ENCODE data around the gene KCNG4. TPM values are rescaled to one million over a fixed set of nuclear protein-coding genes. Genes with fewer than 3 reads are reported as not detected.
"Not testable (repeated sequence)": the region's sequence is repeated elsewhere in the genome, so short reads cannot be mapped to it uniquely, and the experiment has no call there.

The KCNG4 gene
- total RNA-seq, 1 donor, result not detected

DNA sequence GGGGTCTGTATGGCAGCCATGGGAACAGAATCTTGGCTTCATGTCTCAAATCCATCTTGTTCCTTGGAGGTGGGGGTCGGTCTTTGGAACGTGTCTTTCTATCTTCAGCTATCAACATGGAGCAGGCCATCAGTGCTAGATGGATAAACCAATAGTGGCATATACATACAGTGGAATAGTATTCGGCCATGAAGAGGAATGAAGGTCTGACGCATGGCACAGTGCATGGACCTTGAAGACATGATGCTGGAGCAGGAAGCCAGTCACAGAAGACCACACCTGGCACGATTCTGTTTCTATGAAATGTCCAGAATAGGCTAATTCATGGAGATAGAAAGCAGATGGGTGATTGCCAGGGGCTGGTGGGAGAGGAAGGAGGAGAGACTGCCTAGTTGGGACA is 7.8 kb downstream of the KCNG4 start:
- Histone ChIP-seq H3K4me1 (ENCODE audit: insufficient read depth, low read length) (no peaks in the 10 kb centered on the region), H3K4me3 (ENCODE audit: low read length) (no peak overlapping the region), H3K9me3 (ENCODE audit: low read depth, low read length) (no peaks in the 10 kb centered on the region), H3K27me3 (ENCODE audit: insufficient read depth, low read length) (no peaks in the 10 kb centered on the region)

DNA sequence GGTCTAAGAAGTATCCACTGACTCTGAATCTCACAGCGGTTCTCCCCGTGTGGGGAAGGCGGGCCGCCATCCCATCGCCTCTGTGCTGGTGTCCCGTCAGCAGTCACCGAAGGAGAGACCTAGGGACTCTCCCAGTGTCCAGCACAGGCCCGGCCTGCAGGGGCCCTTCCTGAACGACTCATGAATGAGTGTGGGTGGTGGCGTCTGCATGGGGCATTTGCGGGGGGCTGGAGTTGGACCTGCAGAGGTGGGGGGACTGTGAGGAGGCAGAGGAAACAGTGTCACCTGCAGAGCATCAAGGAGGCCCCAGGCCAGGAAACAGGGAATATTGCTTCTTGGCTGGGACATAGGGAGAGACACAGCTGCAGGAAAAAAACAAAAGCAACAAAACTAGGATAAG is 10.3 kb downstream of the KCNG4 start:
- H3K27me3 ChIP-seq (ENCODE audit: insufficient read depth, low read length), result no peaks in the 10 kb centered on the region
- H3K9me3 ChIP-seq (ENCODE audit: low read depth, low read length), result no peaks in the 10 kb centered on the region
- no peaks in the 10 kb centered on the region for H3K4me1 ChIP-seq (ENCODE audit: insufficient read depth, low read length)
- H3K4me3 ChIP-seq (ENCODE audit: low read length), result no peak overlapping the region

DNA sequence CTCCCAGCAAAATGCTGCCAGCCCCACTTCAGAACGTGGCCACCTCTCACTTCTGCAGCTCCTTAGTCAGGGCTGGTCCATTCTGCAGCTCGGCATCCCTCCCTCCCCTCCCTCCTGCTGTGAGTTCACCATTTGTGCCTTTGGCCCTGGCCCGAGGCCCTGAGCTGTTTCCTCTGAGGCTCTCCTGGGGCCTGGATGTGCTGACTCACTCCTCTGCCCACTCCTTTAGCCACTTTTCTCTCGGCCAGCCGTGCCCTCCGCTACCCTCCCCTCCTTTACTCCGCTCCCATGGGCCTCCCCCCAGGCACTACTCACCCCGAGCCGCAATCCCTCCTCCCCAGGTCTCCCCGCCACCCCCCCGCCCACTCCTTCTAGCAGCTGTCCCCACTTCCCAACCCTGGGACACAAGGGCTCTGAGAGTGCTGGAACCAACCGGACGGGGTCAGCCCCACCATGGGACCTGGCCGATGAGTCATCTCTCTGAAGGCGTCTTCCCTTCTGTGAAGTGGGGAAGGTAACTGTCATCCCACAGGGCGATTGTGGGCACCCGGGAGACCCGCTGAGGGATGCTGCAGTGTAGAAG is 11.5 kb downstream of the KCNG4 start:
- no peak overlapping the region for H3K4me3 ChIP-seq (ENCODE audit: low read length)
- H3K4me1 ChIP-seq (ENCODE audit: insufficient read depth, low read length), result no peaks in the 10 kb centered on the region
- H3K27me3 ChIP-seq (ENCODE audit: insufficient read depth, low read length), result no peaks in the 10 kb centered on the region
- no peaks in the 10 kb centered on the region for H3K9me3 ChIP-seq (ENCODE audit: low read depth, low read length)

DNA sequence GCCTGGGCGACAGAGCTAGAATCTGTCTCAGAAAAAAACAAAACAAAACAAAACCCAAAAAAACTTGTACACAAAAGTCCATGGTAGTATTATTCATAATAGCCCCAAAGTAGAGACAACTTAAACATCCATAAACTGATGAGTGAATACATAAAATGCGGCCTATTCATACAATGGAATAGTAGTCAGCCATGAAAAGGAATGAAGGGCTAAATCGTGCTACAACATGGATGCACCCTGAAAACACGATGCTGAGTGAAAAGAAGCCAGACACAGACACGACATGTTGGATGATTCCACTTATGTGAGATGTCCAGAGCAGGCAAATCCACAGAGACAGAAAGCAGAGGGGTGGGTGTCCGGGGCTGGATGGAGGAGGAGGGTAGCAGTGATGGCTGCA is 12.3 kb downstream of the KCNG4 start:
- Histone ChIP-seq H3K27me3 (ENCODE audit: insufficient read depth, low read length) (no peaks in the 10 kb centered on the region), H3K9me3 (ENCODE audit: low read depth, low read length) (no peaks in the 10 kb centered on the region), H3K4me1 (ENCODE audit: insufficient read depth, low read length) (no peaks in the 10 kb centered on the region), H3K4me3 (ENCODE audit: low read length) (no peak overlapping the region)

DNA sequence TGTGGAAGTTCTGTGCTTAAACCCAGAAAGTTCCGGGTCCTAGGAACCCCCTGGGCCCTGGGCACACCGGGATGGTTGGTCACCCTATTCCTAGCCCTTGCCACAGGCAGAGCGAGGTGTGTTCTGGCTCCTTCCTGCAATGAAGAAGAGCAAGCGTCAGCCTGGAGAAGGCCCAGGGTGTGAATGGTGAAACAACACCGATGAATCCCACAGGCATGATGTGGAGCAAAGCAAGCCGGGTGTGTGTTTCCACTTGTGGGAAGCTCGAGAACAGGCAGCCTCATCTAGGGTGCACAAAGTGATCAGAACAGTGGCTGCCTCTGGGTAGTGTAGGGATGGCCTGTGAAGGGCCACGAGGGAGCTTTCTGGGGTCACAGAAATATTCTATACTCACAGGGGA is 13.8 kb downstream of the KCNG4 start:
- H3K4me1 ChIP-seq (ENCODE audit: insufficient read depth, low read length), result no peaks in the 10 kb centered on the region
- no peaks in the 10 kb centered on the region for H3K9me3 ChIP-seq (ENCODE audit: low read depth, low read length)
- no peak overlapping the region for H3K4me3 ChIP-seq (ENCODE audit: low read length)
- no peaks in the 10 kb centered on the region for H3K27me3 ChIP-seq (ENCODE audit: insufficient read depth, low read length)

DNA sequence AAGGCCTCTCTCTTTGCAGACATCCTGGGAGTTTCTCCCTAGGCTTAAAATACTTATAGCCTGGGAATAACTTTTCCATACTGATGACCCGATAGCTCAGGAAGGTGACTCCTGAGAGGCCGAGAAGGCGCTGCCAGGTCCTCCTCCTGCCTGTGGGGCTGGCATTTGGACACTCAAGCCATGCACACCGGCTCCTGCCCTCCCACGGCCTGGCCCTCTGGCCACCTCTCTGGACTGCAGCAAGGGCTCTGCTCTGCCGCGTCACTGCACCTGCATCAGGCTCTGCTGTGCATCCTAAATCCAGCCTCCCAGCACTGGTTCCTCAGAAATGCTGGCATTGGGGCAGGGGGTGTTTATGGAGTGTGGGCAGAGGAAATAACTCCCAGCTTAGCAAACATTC is 14.2 kb downstream of the KCNG4 start:
- H3K4me1 ChIP-seq (ENCODE audit: insufficient read depth, low read length), result no peaks in the 10 kb centered on the region
- no peaks in the 10 kb centered on the region for H3K27me3 ChIP-seq (ENCODE audit: insufficient read depth, low read length)
- H3K4me3 ChIP-seq (ENCODE audit: low read length), result no peak overlapping the region
- no peaks in the 10 kb centered on the region for H3K9me3 ChIP-seq (ENCODE audit: low read depth, low read length)

DNA sequence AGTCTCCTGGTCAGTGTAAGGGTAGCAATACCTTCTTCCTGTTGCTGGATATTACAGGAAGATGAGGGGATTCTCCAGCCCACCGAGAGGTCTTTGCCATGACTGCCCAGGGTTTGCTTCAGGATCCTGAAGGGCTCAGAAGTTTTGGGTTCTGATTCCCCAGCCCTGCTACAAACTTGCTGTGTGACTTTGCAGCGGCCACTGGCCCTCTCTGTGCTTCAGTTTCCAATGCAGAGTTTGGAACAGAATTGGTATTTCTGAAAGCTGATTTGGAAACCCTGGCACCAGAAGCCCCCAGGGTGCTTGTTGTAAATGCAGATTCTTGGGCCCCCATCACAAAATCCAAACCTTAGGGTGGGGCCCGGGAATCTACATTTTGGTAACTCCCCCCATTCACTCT is 14.7 kb downstream of the KCNG4 start:
- no peaks in the 10 kb centered on the region for H3K27me3 ChIP-seq (ENCODE audit: insufficient read depth, low read length)
- H3K4me1 ChIP-seq (ENCODE audit: insufficient read depth, low read length), result no peaks in the 10 kb centered on the region
- no peak overlapping the region for H3K4me3 ChIP-seq (ENCODE audit: low read length)
- no peaks in the 10 kb centered on the region for H3K9me3 ChIP-seq (ENCODE audit: low read depth, low read length)

DNA sequence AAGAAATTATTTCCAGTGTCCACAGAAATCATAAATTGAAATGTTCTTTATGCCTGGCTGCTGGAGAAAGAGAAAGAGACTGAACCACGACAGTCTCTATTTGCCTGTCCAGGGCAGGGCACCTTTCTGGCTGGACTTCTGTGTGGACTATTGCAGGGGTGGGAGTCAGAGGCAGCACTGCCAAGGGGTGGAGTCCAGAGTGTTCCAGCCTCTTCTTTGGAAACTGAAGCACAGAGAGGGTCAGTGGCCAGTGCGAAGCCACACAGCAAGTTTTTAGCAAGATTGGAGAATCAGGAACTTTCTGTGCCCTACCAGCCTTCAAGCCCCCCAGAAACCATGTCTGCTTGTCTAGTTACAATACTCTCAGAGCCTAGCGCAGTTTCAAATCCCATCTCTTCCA is 15.3 kb downstream of the KCNG4 start:
- Histone ChIP-seq H3K9me3 (ENCODE audit: low read depth, low read length) (no peaks in the 10 kb centered on the region), H3K27me3 (ENCODE audit: insufficient read depth, low read length) (no peaks in the 10 kb centered on the region), H3K4me3 (ENCODE audit: low read length) (no peak overlapping the region), H3K4me1 (ENCODE audit: insufficient read depth, low read length) (no peaks in the 10 kb centered on the region)

DNA sequence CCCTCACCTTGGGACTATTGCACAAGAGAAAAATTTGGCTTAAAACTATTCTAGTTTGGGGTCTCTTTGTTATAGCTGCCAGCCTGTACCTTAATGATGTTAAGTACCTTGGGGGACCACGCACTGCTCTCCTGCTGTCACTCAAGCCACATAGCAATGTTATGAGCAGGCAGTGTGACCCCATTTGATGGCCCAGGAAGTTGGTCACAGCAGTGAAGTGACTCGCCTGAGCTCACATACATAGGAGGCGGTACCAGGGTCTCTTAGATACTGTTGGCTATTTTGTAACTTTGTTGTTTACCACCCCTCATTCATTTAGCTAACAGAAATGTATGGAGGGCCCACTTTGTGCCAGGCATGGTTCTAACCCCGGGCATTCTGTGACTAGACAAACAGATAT is 16.4 kb downstream of the KCNG4 start:
- Histone ChIP-seq H3K4me1 (ENCODE audit: insufficient read depth, low read length) (no peaks in the 10 kb centered on the region), H3K9me3 (ENCODE audit: low read depth, low read length) (no peaks in the 10 kb centered on the region), H3K4me3 (ENCODE audit: low read length) (no peak overlapping the region), H3K27me3 (ENCODE audit: insufficient read depth, low read length) (no peaks in the 10 kb centered on the region)

DNA sequence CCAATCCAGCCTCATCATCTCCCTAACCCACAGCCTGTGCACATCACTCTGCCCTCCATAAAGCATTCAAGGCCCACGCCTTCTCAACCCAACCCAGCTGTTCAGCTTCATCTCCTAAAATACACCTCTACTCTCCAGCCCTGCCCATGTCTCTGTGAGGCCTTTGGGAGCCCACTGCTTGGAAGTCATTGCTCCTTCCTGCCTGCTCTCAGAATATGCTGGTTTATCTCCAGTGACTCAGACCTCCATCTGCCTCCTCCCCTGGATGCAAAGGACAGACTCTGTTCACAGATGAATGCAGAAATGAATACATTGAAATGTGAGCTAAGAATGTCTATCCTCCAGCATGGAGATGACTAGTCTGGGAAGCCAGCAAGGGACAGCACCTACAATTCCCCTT is 19.0 kb downstream of the KCNG4 start:
- H3K4me1 ChIP-seq (ENCODE audit: insufficient read depth, low read length), result no peaks in the 10 kb centered on the region
- no peaks in the 10 kb centered on the region for H3K9me3 ChIP-seq (ENCODE audit: low read depth, low read length)
- H3K4me3 ChIP-seq (ENCODE audit: low read length), result no peak overlapping the region
- H3K27me3 ChIP-seq (ENCODE audit: insufficient read depth, low read length), result no peaks in the 10 kb centered on the region

DNA sequence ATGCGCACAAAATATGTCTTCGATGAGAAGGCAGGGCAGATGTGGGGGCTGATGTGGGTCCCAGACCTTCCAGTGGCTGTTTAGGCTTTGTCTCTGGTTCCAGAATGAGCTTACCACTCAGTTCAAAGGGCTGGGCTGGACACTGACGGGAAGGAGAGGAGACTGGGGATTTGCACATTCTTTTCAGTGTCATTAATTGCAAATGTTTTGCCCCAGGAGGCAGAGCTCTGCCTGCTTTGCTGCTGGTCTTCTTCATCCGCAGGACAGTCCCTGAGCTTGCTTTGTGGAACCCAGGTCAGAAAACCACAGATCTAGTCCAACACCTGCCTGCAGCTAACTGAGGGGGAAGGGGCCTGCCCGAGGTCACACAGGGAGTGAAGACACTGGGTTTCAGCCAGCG is 20.9 kb downstream of the KCNG4 start:
- H3K27me3 ChIP-seq (ENCODE audit: insufficient read depth, low read length), result no peaks in the 10 kb centered on the region
- no peak overlapping the region for H3K4me3 ChIP-seq (ENCODE audit: low read length)
- no peaks in the 10 kb centered on the region for H3K9me3 ChIP-seq (ENCODE audit: low read depth, low read length)
- H3K4me1 ChIP-seq (ENCODE audit: insufficient read depth, low read length), result no peaks in the 10 kb centered on the region

DNA sequence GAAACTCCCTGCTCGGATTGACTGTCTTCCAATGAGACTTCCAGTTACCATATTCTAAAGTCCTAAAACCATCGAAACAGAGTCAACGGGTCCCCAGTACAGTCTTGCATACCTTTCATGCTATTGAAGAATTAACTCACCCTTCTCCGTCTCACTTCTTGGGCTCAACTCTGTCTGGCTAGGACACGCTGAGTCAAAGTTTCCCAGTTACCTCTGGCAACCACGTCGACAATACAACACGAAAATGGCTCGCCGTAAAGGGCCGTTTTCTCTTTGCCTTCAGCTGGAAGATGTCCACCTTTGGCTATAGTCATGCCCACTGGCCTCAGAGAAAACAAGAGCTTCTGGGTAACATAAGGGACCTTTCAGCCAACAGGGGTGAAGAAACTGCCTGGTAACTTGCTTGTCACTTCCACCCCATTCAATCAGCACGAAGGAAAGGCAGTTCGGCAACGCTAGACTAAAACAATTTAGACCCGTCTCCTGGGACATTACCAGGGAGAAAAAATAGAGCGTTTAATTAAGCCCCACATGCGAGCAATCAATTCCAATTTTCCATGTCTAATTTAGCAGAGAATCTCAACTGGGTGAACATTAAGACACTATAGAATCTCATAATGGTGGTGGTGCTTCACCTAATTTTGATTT is 21.5 kb downstream of the KCNG4 start:
- no peaks in the 10 kb centered on the region for H3K27me3 ChIP-seq (ENCODE audit: insufficient read depth, low read length)
- H3K4me3 ChIP-seq (ENCODE audit: low read length), result no peak overlapping the region
- no peaks in the 10 kb centered on the region for H3K9me3 ChIP-seq (ENCODE audit: low read depth, low read length)
- no peaks in the 10 kb centered on the region for H3K4me1 ChIP-seq (ENCODE audit: insufficient read depth, low read length)

DNA sequence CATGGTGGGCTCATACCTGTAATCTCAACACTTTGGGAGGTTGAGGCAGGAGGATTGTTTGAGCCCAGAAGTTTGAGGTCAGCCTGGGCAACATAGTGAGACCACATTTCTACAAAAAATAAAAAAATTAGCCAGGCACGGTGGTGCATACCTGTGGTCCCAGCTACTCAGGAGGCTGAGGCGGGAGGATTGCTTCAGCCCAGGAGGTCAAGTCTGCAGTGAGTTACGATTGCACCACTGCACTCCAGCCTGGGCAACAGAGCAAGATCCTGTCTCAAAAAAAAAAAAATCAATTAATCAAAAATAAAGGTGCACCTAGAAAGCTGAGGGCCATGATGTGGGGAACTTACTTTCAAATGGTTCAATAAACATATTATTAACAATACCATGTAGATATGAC is 23.7 kb downstream of the KCNG4 start:
- not testable (repeated sequence) for H3K4me3 ChIP-seq (ENCODE audit: low read length); H3K9me3 ChIP-seq (ENCODE audit: low read depth, low read length); H3K4me1 ChIP-seq (ENCODE audit: insufficient read depth, low read length); H3K27me3 ChIP-seq (ENCODE audit: insufficient read depth, low read length)

DNA sequence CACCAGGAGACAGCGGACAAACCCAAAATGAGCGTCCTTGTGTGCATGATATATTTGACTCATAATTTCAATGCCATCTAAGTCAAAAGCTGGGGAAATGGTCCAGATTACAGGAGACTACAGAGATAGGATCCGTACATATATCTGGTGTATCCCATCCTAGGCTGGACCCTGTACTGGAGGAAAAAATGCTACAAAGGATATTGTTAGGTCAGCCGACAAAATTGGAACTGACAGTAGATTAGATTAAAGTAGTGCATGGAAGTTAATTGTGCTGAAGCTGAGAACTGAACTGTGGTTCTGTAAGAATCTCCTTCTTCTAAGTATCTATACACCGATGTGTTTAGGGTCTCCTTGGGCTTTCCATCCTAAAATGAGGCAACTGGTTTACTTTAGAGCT is 24.3 kb downstream of the KCNG4 start:
- Histone ChIP-seq H3K27me3 (ENCODE audit: insufficient read depth, low read length) (no peaks in the 10 kb centered on the region), H3K9me3 (ENCODE audit: low read depth, low read length) (no peaks in the 10 kb centered on the region), H3K4me1 (ENCODE audit: insufficient read depth, low read length) (no peaks in the 10 kb centered on the region), H3K4me3 (ENCODE audit: low read length) (no peak overlapping the region)

DNA sequence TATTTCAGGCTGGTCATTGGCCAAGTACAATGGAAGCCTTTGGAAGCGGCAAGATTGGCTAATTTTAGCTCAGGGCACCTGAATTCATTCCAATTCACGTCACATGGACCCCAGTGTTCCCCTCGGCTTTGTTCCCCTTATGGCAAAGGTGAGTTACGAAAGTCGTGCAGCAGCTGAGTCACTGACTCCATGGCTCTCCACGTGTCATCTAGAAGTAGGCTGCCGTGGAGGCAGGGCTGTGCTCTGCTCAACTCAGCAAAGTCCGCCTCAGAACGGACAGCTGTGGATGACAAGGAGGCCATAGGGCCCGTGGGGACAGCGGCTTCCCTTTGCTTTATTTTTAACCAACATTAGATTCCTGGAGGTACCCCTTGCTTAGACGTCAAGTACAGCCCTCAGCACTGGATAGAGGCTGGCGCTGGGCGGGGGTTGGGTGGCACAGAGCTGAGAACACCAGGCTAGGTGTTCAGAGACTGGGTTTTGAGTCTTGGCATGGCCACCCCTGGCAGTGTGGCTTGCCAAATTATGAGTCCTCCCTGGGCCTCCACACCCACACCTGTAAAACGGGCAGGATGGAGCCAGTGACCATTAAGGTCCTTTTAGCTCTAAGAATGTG is 25.3 kb downstream of the KCNG4 start:
- H3K9me3 ChIP-seq (ENCODE audit: low read depth, low read length), result no peaks in the 10 kb centered on the region
- no peaks in the 10 kb centered on the region for H3K4me1 ChIP-seq (ENCODE audit: insufficient read depth, low read length)
- H3K27me3 ChIP-seq (ENCODE audit: insufficient read depth, low read length), result no peaks in the 10 kb centered on the region
- no peak overlapping the region for H3K4me3 ChIP-seq (ENCODE audit: low read length)

DNA sequence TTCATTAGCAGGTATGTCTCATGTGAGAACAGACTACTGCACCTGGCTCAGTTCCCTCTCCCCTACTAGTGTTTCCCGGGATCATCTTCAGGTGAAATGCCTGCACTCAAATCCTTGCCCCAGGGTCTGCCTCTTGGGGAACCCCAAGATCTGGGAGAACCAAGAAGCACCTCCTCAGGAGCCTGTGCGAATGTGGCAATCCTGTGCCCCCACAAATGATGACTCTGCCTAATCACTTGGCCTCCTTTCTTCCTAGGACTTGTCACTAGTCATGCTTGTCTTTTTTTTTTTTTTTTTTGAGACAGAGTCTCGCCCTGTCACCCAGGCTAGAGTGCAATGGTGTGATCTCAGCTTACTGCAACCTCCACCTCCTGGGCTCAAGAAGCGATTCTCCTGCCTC is 27.2 kb downstream of the KCNG4 start:
- Histone ChIP-seq H3K4me1 (ENCODE audit: insufficient read depth, low read length) (no peaks in the 10 kb centered on the region), H3K9me3 (ENCODE audit: low read depth, low read length) (no peaks in the 10 kb centered on the region), H3K27me3 (ENCODE audit: insufficient read depth, low read length) (no peaks in the 10 kb centered on the region), H3K4me3 (ENCODE audit: low read length) (no peak overlapping the region)
